Measurements from ENCODE around the gene SEL1L2.

The SEL1L2 gene

GRCh38 chr20:13930281-13930680 lies 60.1 kb downstream of the SEL1L2 start:
- DNase-seq (ENCODE audit: low read depth): no peak

GRCh38 chr20:13929836-13930235 lies 60.6 kb downstream of the SEL1L2 start:
- no peak for DNase-seq (ENCODE audit: low read depth)

- no peak for DNase-seq (ENCODE audit: low read depth)
Observed at GRCh38 chr20:13928901-13929300, 61.5 kb downstream of the SEL1L2 start.

GRCh38 chr20:13927171-13927570 lies 63.2 kb downstream of the SEL1L2 start:
- DNase-seq (ENCODE audit: low read depth): no peak

- DNase-seq (ENCODE audit: low read depth): no peak
Observed at GRCh38 chr20:13922241-13922640, 68.2 kb downstream of the SEL1L2 start.

- no peak for DNase-seq (ENCODE audit: low read depth)
Observed at GRCh38 chr20:13915284-13915683, 75.1 kb downstream of the SEL1L2 start.

DNA sequence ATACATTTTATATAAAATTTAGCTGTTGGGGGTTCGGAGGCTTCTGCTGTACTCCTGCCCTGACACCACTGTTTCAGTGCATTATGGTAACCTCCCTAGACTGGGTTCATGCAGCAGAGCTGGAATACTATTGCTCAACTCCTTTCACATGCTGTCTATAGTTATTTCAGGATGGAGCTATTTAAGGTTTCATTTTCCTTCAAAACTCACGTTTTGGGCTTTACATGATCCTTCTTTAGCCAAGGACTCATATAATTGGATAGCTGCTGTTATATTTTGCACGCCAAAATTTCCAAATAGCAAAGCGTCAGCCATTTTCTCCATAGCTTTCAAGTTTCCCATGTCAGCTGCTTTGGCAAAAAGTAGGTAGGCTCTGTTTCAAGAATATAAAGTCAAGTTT lies 76.8 kb downstream of the SEL1L2 start:
- DNase-seq (ENCODE audit: low read depth): no peak

DNA sequence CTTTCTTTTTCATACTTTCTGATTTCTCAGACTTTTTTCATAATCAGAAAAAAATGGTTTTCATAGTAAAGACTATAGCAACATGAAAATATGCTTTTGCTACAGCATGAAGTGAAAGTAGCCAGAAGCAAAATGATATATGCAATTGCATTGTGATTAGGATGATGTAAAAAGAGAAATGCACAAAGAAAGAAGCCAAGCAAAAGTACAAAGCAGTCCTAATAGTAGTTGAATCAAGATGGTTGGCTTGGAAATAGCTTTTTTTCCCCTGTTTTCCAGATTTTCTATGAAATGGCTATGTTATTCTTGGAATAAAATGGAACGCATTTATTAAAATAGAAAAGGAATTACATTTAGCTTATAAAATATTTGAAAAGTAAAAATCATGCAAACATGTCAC lies 77.3 kb downstream of the SEL1L2 start:
- no peak for DNase-seq (ENCODE audit: low read depth)

DNA sequence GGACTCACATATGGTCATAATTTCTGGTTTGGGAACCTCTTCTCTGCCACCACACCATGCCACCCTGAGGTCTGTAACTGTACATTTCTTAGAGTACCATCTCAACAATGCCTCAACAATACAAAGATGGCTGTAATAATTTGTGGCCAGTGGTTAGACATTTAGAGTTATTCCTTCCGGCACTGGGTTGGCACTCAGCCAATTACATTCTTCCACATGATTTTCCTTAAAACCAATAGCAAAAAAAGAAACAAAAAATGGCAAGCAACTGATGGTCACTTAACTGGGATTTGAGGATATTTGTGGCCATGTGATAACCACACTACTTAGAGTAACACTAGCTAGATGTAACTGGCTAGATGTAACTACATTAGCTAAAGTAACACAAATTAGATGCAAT lies 79.9 kb downstream of the SEL1L2 start:
- DNase-seq (ENCODE audit: low read depth): no peak

DNA sequence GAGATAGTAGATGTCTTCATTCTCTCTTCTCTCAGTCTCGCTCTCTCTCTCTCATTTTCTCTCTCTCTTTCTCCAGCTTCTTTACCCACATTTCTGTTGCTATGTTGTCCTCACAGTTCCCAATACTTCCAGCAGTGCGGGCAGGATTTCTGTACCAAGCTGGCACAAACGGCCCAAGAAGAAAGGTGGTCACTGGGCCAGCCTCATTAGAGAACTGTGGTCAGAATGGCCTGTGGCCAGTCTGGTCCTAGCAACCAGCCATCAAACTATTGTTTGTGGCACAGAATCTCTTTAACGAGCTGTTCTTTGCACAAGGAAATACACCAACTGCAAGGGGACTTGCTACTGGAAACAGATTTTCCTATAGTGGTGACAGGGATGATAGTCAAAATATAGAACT lies 81.3 kb downstream of the SEL1L2 start:
- no peak for DNase-seq (ENCODE audit: low read depth)

GRCh38 chr20:13904766-13905165 lies 85.6 kb downstream of the SEL1L2 start:
- no peak for DNase-seq (ENCODE audit: low read depth)

- DNase-seq (ENCODE audit: low read depth): no peak
Observed at GRCh38 chr20:13900496-13900895, 89.9 kb downstream of the SEL1L2 start.

DNA sequence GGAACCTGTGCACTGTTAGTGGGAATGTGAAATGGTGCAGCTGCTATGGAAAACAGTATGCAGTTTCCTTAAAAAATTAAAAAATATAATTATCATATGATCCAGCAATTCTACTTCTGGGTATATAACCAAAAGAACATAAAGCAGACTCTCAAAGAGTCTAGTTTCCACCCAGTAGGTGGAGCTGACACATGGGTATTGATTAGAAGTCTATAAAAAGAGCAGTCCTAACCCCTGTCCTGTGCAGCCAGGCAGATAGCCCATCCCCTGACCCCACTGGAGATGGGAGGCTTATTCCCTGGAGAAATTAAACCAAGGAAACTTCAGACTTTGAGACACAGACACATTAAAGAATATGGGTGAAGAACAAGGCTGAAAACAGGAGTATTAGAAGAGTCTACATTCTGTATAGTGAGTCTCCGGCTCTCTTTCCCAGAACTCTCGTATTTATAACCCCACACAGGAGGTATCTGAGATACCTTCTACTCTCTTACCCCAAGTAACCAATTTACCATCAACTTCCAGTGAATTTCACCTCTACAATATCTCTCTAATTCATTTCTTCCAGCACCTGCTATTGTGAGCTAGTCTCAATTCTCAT lies 92.3 kb downstream of the SEL1L2 start:
- no peak for DNase-seq (ENCODE audit: low read depth)

GRCh38 chr20:13891575-13891974 lies 98.8 kb downstream of the SEL1L2 start:
- DNase-seq (ENCODE audit: low read depth): no peak

GRCh38 chr20:13884803-13885202 lies 105.6 kb downstream of the SEL1L2 start:
- no peak for DNase-seq (ENCODE audit: low read depth)

DNA sequence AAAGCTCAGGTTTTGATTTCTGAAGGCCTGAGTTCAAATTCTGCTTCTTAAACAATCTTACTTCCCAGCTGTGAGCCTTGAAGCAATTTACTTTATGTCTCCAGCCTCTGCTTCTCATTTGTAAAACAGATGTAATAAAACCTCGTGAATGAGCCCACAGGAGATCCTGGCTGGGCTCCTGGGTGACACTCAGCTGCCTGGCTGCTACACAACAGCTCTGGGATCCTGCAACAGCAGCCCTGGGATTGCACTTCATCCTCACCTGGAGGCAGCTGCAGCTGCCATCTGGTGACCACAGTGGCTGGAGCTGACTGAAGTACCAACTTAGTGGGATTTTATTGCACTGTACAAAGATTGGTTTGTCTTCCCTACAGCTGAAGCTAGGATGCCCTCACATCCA lies 107.0 kb downstream of the SEL1L2 start:
- DNase-seq (ENCODE audit: low read depth): no peak

DNA sequence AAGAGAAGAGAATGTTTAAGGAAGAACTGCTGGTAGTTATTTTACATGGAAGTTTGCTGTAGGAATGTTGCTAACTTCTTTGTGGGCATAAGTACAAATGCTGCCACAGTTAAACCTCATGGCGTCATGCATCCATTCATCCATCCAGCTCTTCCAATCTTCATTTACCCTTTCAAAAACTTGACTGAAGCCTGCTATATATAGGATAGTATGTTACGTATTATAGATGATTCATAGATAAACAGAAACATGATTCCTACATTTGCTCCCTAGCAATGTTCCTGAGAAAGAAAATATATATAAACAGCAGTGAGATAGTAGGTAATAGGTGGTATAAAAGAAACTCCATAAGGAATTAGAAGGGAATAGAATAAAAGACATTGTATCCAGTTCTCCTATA lies 111.8 kb downstream of the SEL1L2 start:
- DNase-seq (ENCODE audit: low read depth): no peak

- no peak for DNase-seq (ENCODE audit: low read depth)
Observed at GRCh38 chr20:13877793-13878192, 112.6 kb downstream of the SEL1L2 start.

DNA sequence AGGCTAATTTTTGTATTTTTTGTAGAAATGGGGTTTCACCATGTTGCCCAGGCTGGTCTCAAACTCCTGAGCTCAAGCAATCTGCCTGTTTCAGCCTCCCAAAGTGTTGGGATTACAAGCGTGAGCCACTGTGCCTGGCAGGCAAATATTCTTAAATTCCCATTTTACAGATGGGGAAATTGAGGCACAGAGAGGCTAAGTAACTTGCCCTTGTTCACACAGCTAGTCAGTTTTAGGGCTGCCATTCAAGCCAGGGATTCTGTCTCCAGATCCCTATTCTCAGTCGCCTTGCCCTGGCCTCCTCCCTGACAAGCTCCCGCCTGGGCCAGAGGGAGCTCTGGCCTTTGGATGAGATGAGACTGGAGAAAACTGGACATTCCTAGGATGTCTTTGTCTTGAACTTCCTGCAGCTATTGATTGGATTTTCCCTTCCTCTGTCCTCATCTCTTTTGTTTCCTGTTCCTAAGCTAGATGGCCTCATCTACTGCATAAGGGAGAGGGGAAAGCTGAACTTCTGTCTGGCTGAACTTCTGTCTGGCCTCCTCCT lies 115.1 kb downstream of the SEL1L2 start:
- DNase-seq (ENCODE audit: low read depth): no peak

DNA sequence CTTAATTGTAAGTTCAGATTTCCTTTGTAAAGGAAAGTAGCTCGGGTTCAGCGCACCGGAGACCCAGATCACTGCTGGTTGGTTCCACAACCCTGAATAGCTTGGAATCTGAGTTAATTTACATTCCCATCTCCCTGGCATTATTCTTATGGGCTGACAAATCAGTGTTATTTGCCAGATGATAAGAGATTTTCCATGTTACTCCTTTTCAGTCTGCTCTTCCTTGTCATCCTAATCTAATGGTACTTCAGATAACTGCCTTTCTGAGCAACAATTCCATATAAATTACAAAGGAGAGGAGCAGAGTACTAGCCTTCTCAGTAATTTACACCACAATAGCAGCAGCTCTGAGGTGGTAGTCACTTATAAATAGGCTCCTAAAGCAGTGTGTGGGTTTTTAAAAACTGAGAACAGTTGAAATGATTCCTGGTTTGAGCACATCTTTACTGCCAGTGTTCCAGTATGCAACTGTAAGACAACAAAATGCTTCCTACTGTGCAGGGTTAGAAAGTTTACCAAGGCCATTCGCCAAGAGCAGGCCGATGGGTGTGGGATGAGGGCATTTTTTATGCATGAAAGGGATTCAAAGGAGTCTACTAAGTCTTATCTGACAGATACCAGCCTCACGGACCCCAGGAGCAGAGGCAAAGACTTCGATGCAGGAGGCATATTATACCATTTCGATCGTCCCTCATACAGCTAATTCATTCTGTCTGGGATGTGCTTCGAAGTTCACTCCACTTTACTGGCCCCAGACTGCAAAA lies 115.8 kb downstream of the SEL1L2 start:
- no peak for DNase-seq (ENCODE audit: low read depth)

DNA sequence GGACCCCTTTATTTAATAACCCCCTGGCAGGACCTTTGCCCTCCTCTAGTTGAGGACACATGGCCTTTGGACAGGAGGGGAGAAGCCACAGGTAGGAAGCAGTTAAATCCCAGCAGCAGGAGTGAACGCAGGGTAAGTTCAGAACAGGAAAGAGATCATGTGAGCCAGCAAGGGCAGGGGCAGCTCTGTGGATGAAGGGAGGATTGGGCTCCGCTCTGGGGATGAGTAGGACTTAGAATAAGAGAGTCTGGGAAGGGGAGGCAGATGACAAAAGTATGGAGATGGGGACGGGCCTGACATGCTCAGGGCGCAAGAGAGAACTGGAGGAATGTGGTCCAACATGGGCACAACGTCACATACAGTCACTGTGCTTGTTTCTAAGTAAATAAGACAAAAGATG lies 116.6 kb downstream of the SEL1L2 start:
- no peak for DNase-seq (ENCODE audit: low read depth)

- DNase-seq (ENCODE audit: low read depth): no peak
Observed at GRCh38 chr20:13870170-13870748, 120.2 kb downstream of the SEL1L2 start.

- no peak for DNase-seq (ENCODE audit: low read depth)
Observed at GRCh38 chr20:13868331-13868730, 122.1 kb downstream of the SEL1L2 start.

All from CMK (cell line).